ENCODE results near the gene APOA5. TPM values are rescaled to one million over a fixed set of nuclear protein-coding genes. Genes with fewer than 3 reads are reported as not detected.
A peak's percentile ranks its signal among the peaks of the same experiment; 100 is the strongest.

APOA5 gene
- total and polyA plus RNA-seq, 2 of the 13 experiments (the other 11 are each of a cell fraction or from before 2014, with no cell fraction given) = 44.0 to 49.1 TPM

- TF ChIP-seq BATF2 (CRISPR knock-in tag; IDR thresholded peaks at IDR 0.05) (peak; percentile 87; the same call in 1 of the 2 replicates), ZNF180 (CRISPR knock-in tag; IDR thresholded peaks at IDR 0.05; ENCODE audit: borderline replicate concordance, low read depth) (no peak), ZNF780A (CRISPR knock-in tag; IDR thresholded peaks at IDR 0.05) (no peak), KDM2A (CRISPR knock-in tag; IDR thresholded peaks at IDR 0.05; ENCODE audit: borderline replicate concordance, low read depth) (peak; percentile 76; the same call in 1 of the 2 replicates), ZNF713 (CRISPR knock-in tag; IDR thresholded peaks at IDR 0.05) (no peak), CHCHD3 (CRISPR knock-in tag; IDR thresholded peaks at IDR 0.05) (no peak), ZMAT3 (CRISPR knock-in tag; conservative IDR thresholded peaks at IDR 0.05) (peak; percentile 80), ZNF101 (CRISPR knock-in tag; IDR thresholded peaks at IDR 0.05; ENCODE audit: borderline replicate concordance, low read depth) (no peak), SNRNP70 (IDR thresholded peaks at IDR 0.05; ENCODE audit: low read depth, low read length) (no peak), ZNF678 (CRISPR knock-in tag; IDR thresholded peaks at IDR 0.05) (0 out of 2 replicates have a peak, but pooled peaks have one; percentile 42), ISX (CRISPR knock-in tag; conservative IDR thresholded peaks at IDR 0.05) (no peak), STAT5B (CRISPR knock-in tag; IDR thresholded peaks at IDR 0.05) (no peak), ELF4 (CRISPR knock-in tag; IDR thresholded peaks at IDR 0.05; ENCODE audit: borderline replicate concordance) (no peak), KLF11 (CRISPR knock-in tag; IDR thresholded peaks at IDR 0.05) (no peak), ZNF296 (CRISPR knock-in tag; conservative IDR thresholded peaks at IDR 0.05) (no peak), ZNF782 (CRISPR knock-in tag; IDR thresholded peaks at IDR 0.05; ENCODE audit: borderline replicate concordance) (peak; percentile 54; the same call in 1 of the 2 replicates), DMAP1 (CRISPR knock-in tag; IDR thresholded peaks at IDR 0.05) (no peak), ZNF614 (CRISPR knock-in tag; IDR thresholded peaks at IDR 0.05; ENCODE audit: borderline replicate concordance) (peak; percentile 52; the same call in 1 of the 2 replicates), ZNF543 (CRISPR knock-in tag; IDR thresholded peaks at IDR 0.05) (0 out of 2 replicates have a peak, but pooled peaks have one; percentile 6), ZSCAN31 (CRISPR knock-in tag; IDR thresholded peaks at IDR 0.05; ENCODE audit: low read depth) (no peak; the same call in none of the 2 replicates), PRMT3 (CRISPR knock-in tag; IDR thresholded peaks at IDR 0.05; ENCODE audit: borderline replicate concordance, low read depth) (0 out of 2 replicates have a peak, but pooled peaks have one; percentile 3), ADNP (CRISPR knock-in tag; IDR thresholded peaks at IDR 0.05) (no peak), MTF2 (CRISPR knock-in tag; IDR thresholded peaks at IDR 0.05; ENCODE audit: borderline replicate concordance) (no peak), ZNF816 (CRISPR knock-in tag; IDR thresholded peaks at IDR 0.05; ENCODE audit: borderline replicate concordance) (no peak), TIGD3 (CRISPR knock-in tag; IDR thresholded peaks at IDR 0.05; ENCODE audit: borderline replicate concordance) (peak; percentile 60; the same call in 1 of the 2 replicates), DNMT3B (CRISPR knock-in tag; conservative IDR thresholded peaks at IDR 0.05) (no peak), ZNF607 (CRISPR knock-in tag; IDR thresholded peaks at IDR 0.05; ENCODE audit: borderline replicate concordance) (peak; percentile 78; the same call in 1 of the 2 replicates), PLSCR1 (CRISPR knock-in tag; IDR thresholded peaks at IDR 0.05; ENCODE audit: borderline replicate concordance) (no peak), ZBTB38 (CRISPR knock-in tag; IDR thresholded peaks at IDR 0.05) (no peak)
Measured at GRCh38 chr11:116833816-116834534, 42.3 kb upstream of the APOA5 start (continued).

Data from HepG2 (cell line).